Fibroblast of pulmonary artery (primary cell): Measurements from ENCODE around the gene SESN2.
"Not testable (repeated sequence)": the region's sequence is repeated elsewhere in the genome, so short reads cannot be mapped to it uniquely, and the experiment has no call there.

Experiments used
- DNase-seq: peaks from one replicate; pipeline ENCODE4 v3.0.0-alpha.2; 2010; ENCODE audit warnings: low read depth
- H3K4me3 ChIP-seq: replicated peaks from 2 replicates; pipeline ENCODE4 v1.5.1; 2011; ENCODE audit warnings: low read depth, mild to moderate bottlenecking, control low read depth, low read length, moderate library complexity
- CTCF ChIP-seq: IDR thresholded peaks from 2 replicates; pipeline ENCODE4 v1.5.1; 2011; ENCODE audit warnings: mild to moderate bottlenecking, control low read depth, low read length, inconsistent platforms; ENCODE audit errors: missing control alignments

SESN2 gene

GRCh38 chr1:28313702-28314546, 54.6 kb downstream of the SESN2 start:
- H3K4me3 ChIP-seq: no peak overlapping the region
- TF ChIP-seq CTCF: no peak
- peak; percentile 63 for DNase-seq

GRCh38 chr1:28314547-28314941, 55.2 kb downstream of the SESN2 start:
- no peak overlapping the region for H3K4me3 ChIP-seq
- TF ChIP-seq CTCF: no peak
- no peak for DNase-seq

- TF ChIP-seq CTCF: no peak
- no peak overlapping the region for H3K4me3 ChIP-seq
- no peak for DNase-seq
Measured at GRCh38 chr1:28317014-28317413, 57.7 kb downstream of the SESN2 start.

GRCh38 chr1:28322194-28322593, 62.9 kb downstream of the SESN2 start:
- no peak for TF ChIP-seq CTCF
- DNase-seq: no peak
- H3K4me3 ChIP-seq: no peak overlapping the region

- no peak overlapping the region for H3K4me3 ChIP-seq
- no peak for TF ChIP-seq CTCF
- no peak for DNase-seq
Measured at GRCh38 chr1:28323720-28324119, 64.4 kb downstream of the SESN2 start.

- no peak for TF ChIP-seq CTCF
- no peak overlapping the region for H3K4me3 ChIP-seq
- DNase-seq: no peak
Measured at GRCh38 chr1:28326515-28326914, 67.2 kb downstream of the SESN2 start.

GRCh38 chr1:28326984-28327383, 67.7 kb downstream of the SESN2 start:
- H3K4me3 ChIP-seq: no peak overlapping the region
- TF ChIP-seq CTCF: no peak
- DNase-seq: no peak

GRCh38 chr1:28327431-28327830, 68.1 kb downstream of the SESN2 start:
- H3K4me3 ChIP-seq, DNase-seq: not testable (repeated sequence)
